Raji (cell line): ENCODE data around the gene FAM153A.
"Not testable (repeated sequence)": the region's sequence is repeated elsewhere in the genome, so short reads cannot be mapped to it uniquely, and the experiment has no call there.

Source experiments
- POLR2A ChIP-seq: IDR thresholded peaks from 2 replicates; pipeline ENCODE4 v1.6.1; 2011; ENCODE audit warnings: low read depth, low read length, control low read depth; ENCODE audit not compliant: insufficient read depth

The FAM153A gene

DNA sequence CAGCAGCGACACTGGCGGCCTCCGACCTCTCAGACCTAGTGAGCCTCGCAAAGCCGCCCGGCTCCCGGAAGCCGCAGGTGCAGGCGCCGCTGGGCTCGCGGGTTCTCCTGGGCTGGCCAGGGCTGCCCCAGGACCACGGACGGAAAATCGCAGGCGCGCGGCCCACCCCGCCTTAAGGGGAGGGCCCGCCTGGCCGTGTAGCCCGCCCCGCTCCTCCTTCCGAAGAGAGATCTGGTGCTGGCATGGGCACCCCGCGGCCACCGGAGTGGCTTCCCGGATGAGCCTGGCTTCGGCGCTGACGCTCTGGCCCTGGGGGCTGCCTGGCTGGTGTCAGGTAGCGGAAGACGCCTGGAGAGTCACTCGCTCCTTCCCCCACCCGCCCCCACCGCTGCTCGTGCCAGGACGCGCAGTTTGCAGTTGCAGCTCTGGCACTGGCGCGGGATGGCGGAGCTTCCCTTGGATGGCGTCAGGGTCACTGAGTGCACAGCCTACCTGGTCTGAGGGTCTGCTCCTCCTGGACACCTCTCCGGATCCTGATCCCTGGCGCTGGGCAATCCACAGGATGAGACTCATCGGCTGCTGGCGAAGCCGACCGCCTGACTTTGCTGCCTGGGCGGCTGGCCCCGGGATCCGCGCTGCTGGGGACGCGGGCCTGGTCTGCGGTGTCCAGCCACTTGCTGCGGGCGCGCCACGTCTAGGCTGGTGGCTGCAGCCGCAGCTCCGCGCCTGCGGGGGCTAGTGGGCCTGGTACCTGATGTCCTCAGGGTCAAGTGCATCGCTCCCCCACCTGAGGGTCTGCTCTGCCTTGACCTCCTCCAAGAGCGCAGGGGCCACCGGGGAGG is at the start of gene FAM153A:
Gene FAM153A, minus strand, starts transcription at position 108 of the 842 bp plus-strand sequence.
- TF ChIP-seq POLR2A: not testable (repeated sequence)
